ENCODE data around the gene ZNF526. TPM values are rescaled to one million over a fixed set of nuclear protein-coding genes. Genes with fewer than 3 reads are reported as not detected.

ZNF526 gene
- total and polyA plus RNA-seq, 4 donors = 2.6 to 12.3 (median 5.5) TPM

DNA sequence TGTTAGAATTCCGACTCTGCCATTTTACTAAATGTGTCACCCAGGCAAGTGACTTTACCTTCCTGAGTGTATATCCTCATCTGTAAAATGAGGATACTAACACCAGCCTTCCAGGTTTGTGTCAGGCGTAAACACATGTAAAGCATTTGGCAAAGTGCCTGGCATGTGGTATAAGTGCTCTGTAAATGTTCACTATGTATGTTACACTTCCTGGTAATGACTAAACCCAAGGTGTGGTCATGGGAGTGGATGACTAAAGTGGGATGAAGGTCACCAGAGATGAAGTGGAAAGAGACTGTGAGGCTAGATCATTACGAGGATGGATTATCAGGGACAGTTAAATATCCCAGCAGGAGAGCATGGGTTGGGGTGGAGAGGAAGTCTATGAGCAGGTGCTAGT, 28.3 kb upstream of the ZNF526 start:
- ATAC-seq (ENCODE audit: low FRiP score) = no peak

DNA sequence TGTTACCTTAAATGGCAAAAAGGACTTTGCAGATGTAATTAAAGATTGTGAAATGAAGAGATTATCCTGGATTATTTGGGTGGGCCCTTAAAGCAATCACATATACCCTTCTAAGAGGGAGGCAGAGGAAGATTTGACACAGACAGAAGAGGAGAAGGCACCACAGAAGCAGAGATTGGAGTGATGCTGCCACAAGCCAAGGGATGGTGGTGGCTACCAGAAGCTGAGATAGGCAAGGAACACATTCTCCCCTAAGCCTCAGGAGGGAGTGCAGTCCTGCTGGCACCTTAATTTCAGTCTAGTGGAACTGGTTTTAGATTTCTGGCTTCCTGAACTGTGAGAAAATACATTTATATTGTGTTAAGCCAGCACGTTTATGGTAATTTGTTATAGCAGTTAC, 26.8 kb upstream of the ZNF526 start:
- peaks cover 0 to 2% of the 10 kb centered on the region in 2 donors for H3K36me3 ChIP-seq (ENCODE audit: control insufficient read depth in 1 of 2, insufficient read depth in 2 of 2, low read length in 1 of 2)
- H3K27me3 ChIP-seq (ENCODE audit: control insufficient read depth in 1 of 2, insufficient read depth in 2 of 2, low read length in 1 of 2) = no peaks in the 10 kb centered on the region
- H3K27ac ChIP-seq (ENCODE audit: low read depth in 1 of 2, low read length in 2 of 2) = no peak overlapping the region
- no peak overlapping the region for H3K4me3 ChIP-seq (ENCODE audit: low read length in 2 of 2)
- ATAC-seq (ENCODE audit: low FRiP score) = no peak
- no peaks in the 10 kb centered on the region for H3K9me3 ChIP-seq (ENCODE audit: control insufficient read depth, low read length)
- no peaks in the 10 kb centered on the region for H3K4me1 ChIP-seq (ENCODE audit: control insufficient read depth in 1 of 2, insufficient read depth in 2 of 2, low read length in 2 of 2)
- no peak for DNase-seq
- intact Hi-C loops (cut with DNase I) = no loop called here
- 48 to 59% methylated on average over 1 of the region's 1 CpG for WGBS, 2 donors

More for the DNA sequence above, 28.3 kb upstream of the ZNF526 start:
- 62 to 72% methylated on average over 3 of the region's 3 CpGs for WGBS, 2 donors
- DNase-seq = no peak
- Histone ChIP-seq H3K4me1 (ENCODE audit: control insufficient read depth in 1 of 2, insufficient read depth in 2 of 2, low read length in 2 of 2) (no peaks in the 10 kb centered on the region), H3K27me3 (ENCODE audit: control insufficient read depth in 1 of 2, insufficient read depth in 2 of 2, low read length in 1 of 2) (no peaks in the 10 kb centered on the region), H3K36me3 (ENCODE audit: control insufficient read depth in 1 of 2, insufficient read depth in 2 of 2, low read length in 1 of 2) (no peaks in the 10 kb centered on the region), H3K4me3 (ENCODE audit: low read length in 2 of 2) (no peak overlapping the region), H3K9me3 (ENCODE audit: control insufficient read depth, low read length) (no peaks in the 10 kb centered on the region), H3K27ac (ENCODE audit: low read depth in 1 of 2, low read length in 2 of 2) (no peak overlapping the region)
- intact Hi-C loops (cut with DNase I) = no loop called here

DNA sequence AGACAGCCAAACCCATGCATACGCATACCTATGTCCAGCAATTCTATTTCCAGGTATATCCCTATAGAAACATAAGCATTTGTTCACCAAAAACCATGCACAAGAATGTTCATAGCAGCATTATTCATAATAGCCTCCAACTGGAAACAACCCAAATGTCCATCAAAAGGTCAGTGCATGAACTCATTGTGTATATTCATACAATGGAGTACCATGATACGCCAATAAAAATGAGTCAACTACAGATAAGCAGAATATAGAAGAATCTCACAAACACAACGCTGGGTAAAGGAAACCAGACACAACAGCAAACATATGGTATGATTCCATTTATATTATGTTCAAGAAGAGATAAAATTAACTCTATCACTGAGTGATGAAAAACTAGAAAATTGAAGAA, 26.4 kb upstream of the ZNF526 start:
- no peak for ATAC-seq (ENCODE audit: low FRiP score)
- 61 to 65% methylated on average over 3 of the region's 3 CpGs for WGBS, 2 donors
- H3K36me3 ChIP-seq (ENCODE audit: control insufficient read depth in 1 of 2, insufficient read depth in 2 of 2, low read length in 1 of 2) = peaks cover 4% of the 10 kb centered on the region in 2 donors
- H3K27me3 ChIP-seq (ENCODE audit: control insufficient read depth in 1 of 2, insufficient read depth in 2 of 2, low read length in 1 of 2) = no peaks in the 10 kb centered on the region
- H3K4me3 ChIP-seq (ENCODE audit: low read length in 2 of 2) = no peak overlapping the region
- intact Hi-C loops (cut with DNase I) = no loop called here
- no peaks in the 10 kb centered on the region for H3K4me1 ChIP-seq (ENCODE audit: control insufficient read depth in 1 of 2, insufficient read depth in 2 of 2, low read length in 2 of 2)
- H3K27ac ChIP-seq (ENCODE audit: low read depth in 1 of 2, low read length in 2 of 2) = no peak overlapping the region
- no peaks in the 10 kb centered on the region for H3K9me3 ChIP-seq (ENCODE audit: control insufficient read depth, low read length)
- DNase-seq = no peak

DNA sequence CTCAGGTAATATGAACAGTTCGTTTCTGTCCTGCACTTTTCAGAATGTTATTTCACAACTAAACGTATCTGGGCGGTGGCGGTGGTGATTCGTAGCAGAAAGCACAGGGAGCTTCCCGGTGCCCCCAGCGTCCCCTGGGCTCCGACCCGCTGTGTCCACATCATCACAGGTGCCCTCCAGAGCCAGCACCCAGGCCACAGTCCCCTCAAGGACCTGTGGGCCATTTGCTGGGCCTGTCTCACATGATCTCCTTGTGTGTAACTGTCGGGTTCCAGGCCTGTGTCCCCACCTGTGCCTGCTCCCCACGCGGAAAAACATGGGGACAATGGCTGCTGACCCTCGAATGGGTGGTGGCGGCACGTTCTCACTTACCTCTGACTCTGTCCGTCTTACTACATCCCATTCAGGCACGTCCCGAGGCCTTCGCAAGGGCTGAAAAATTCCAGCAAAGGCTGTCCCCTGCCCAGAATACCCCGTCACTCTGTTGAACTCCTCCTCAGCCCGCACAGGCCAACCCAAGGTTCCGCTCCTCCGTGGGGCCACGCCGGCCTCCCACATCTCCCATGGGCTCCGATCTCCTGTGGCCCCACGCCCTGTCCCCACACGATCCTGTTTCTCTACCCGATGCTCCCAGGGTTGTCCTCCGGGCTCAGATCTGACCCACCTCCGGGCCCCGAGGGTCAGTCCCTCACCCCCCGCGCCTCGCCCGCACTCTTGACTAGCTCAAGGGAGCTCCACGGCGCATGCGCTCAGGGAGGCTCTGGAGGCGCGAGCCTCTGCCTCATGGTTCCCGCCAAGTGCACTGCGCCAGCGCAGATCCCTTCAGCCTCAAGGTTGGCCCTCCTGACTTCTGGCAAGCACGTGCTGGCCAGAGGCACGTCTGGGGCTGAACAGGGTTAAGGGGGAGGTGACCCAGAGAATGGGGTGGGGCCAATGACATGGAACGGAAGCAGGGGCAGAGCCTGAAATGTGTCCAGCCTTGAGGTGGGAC, 23.8 kb upstream of the ZNF526 start:
- DNase-seq (peak; percentile 48 to 71), ATAC-seq (ENCODE audit: low FRiP score) (no peak)
- no peaks in the 10 kb centered on the region for H3K4me1 ChIP-seq (ENCODE audit: control insufficient read depth in 1 of 2, insufficient read depth in 2 of 2, low read length in 2 of 2)
- H3K36me3 ChIP-seq (ENCODE audit: control insufficient read depth in 1 of 2, insufficient read depth in 2 of 2, low read length in 1 of 2) = peaks cover 5 to 6% of the 10 kb centered on the region in 2 donors
- no peak overlapping the region for H3K4me3 ChIP-seq (ENCODE audit: low read length in 2 of 2)
- intact Hi-C loops (cut with DNase I) = no loop called here
- no peak overlapping the region for H3K27ac ChIP-seq (ENCODE audit: low read depth in 1 of 2, low read length in 2 of 2)
- WGBS, 2 donors = 87 to 88% methylated on average over 47 of the region's 47 CpGs
- H3K27me3 ChIP-seq (ENCODE audit: control insufficient read depth in 1 of 2, insufficient read depth in 2 of 2, low read length in 1 of 2) = no peaks in the 10 kb centered on the region
- no peaks in the 10 kb centered on the region for H3K9me3 ChIP-seq (ENCODE audit: control insufficient read depth, low read length)

DNA sequence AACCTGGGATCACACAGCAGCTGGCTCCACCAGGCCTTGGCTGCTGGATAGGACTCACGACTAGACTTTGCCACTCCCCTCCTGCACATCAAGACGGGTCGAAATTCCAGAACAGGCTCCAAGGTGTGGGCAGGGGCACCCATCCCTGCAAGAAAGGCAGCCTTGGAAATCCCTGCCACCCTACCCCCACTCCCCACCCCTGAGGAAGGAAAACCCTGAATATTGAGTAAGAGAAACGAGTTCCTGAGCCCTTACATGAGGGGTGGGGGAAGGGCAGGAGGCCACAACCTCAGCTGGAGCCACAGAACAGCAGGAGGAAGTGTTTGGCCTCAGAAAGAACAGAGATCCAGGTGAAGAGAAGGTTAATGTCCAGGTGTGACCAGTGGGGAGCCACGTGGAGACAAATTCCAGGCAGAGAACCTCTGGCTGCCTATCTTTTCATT, 22.7 kb upstream of the ZNF526 start:
- no peaks in the 10 kb centered on the region for H3K4me1 ChIP-seq (ENCODE audit: control insufficient read depth in 1 of 2, insufficient read depth in 2 of 2, low read length in 2 of 2)
- DNase-seq (peak; percentile 42 to 50), ATAC-seq (ENCODE audit: low FRiP score) (no peak)
- H3K27me3 ChIP-seq (ENCODE audit: control insufficient read depth in 1 of 2, insufficient read depth in 2 of 2, low read length in 1 of 2) = no peaks in the 10 kb centered on the region
- no peaks in the 10 kb centered on the region for H3K9me3 ChIP-seq (ENCODE audit: control insufficient read depth, low read length)
- intact Hi-C loops (cut with DNase I) = no loop called here
- H3K27ac ChIP-seq (ENCODE audit: low read depth in 1 of 2, low read length in 2 of 2) = no peak overlapping the region
- WGBS, 2 donors = 42 to 53% methylated on average over 5 of the region's 5 CpGs
- H3K4me3 ChIP-seq (ENCODE audit: low read length in 2 of 2) = no peak overlapping the region
- peaks cover 5 to 6% of the 10 kb centered on the region in 2 donors for H3K36me3 ChIP-seq (ENCODE audit: control insufficient read depth in 1 of 2, insufficient read depth in 2 of 2, low read length in 1 of 2)

DNA sequence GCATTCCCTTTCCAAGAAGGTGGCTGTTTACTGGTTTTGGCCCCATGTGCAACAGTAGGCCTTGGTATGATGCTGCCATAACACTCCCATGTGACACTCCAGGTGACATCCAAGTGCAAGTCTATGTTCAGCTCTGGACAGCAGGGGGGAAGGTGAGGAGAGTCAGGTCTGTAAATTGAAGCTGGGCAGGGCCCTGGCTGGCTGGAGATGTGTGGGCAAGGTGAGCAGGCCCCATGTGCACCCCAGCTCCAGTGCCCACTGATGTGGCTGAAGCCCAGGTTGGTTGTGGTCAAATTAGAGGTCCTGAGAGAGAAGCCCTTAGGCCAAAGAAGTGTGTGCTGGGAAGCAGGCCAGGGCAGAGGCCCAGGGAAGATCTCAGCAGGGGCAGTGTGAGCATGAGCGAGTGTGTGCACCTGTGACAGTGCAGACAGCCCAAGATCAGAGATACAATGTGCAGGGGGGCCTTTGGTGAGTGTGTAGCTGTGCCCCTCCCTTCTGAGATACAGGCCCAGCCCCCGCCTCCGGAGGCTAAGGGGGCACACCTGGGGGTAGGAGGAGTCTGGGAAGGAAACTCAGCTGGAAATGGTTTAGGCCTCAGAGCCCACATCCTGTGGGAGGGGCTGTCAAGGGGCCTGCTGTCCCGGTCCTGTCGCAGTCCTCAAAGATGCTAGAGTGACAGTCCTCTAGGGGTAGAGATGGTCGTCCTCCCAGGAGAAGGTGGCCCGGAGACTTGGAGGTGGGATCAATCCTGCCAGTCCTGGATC, 21.3 kb upstream of the ZNF526 start:
- Histone ChIP-seq H3K4me3 (ENCODE audit: low read length in 2 of 2) (no peak overlapping the region), H3K27ac (ENCODE audit: low read depth in 1 of 2, low read length in 2 of 2) (no peak overlapping the region), H3K27me3 (ENCODE audit: control insufficient read depth in 1 of 2, insufficient read depth in 2 of 2, low read length in 1 of 2) (no peaks in the 10 kb centered on the region), H3K36me3 (ENCODE audit: control insufficient read depth in 1 of 2, insufficient read depth in 2 of 2, low read length in 1 of 2) (peaks cover 6 to 7% of the 10 kb centered on the region in 2 donors), H3K9me3 (ENCODE audit: control insufficient read depth, low read length) (no peaks in the 10 kb centered on the region), H3K4me1 (ENCODE audit: control insufficient read depth in 1 of 2, insufficient read depth in 2 of 2, low read length in 2 of 2) (no peaks in the 10 kb centered on the region)
- 76 to 81% methylated on average over 7 of the region's 7 CpGs for WGBS, 2 donors
- DNase-seq (peak; percentile 58 to 75), ATAC-seq (ENCODE audit: low FRiP score) (no peak)
- intact Hi-C loops (cut with DNase I) = no loop called here

DNA sequence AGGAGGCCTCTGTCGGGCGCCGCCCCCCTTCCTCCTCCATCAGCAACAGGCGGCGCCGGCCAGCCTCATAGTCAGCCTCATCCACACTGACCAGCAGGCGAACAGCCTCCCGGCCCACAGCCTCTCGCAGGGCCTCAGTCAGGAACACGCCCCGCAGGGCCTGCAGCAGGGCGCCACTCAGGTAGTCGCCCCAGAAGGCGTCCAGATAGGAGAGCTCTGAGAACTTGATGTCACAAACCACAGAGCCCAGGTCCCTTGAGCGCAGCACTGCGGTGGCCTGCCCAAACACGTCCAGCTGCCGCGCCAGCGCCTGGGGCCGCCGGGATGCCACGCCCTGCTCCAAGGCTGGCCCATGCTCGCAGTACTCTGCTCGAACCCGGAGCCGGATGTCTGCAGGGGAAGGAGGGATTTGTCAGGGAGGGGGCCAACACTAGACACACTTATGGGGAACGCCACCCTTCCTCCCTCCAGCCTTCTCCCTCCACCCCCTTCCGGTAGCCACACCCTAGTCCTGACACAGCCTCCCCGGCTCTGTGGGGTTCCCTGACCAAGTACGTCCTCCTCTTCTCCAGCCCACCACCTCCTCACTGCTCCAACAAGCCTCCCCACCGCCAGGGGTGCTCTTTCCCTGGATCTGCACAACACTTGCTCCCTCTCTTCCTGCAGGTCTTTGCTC, 20.5 kb upstream of the ZNF526 start:
- no peaks in the 10 kb centered on the region for H3K27me3 ChIP-seq (ENCODE audit: control insufficient read depth in 1 of 2, insufficient read depth in 2 of 2, low read length in 1 of 2)
- no peaks in the 10 kb centered on the region for H3K9me3 ChIP-seq (ENCODE audit: control insufficient read depth, low read length)
- H3K27ac ChIP-seq (ENCODE audit: low read depth in 1 of 2, low read length in 2 of 2) = no peak overlapping the region
- intact Hi-C loops (cut with DNase I) = no loop called here
- no peaks in the 10 kb centered on the region for H3K4me1 ChIP-seq (ENCODE audit: control insufficient read depth in 1 of 2, insufficient read depth in 2 of 2, low read length in 2 of 2)
- peaks cover 6 to 10% of the 10 kb centered on the region in 2 donors for H3K36me3 ChIP-seq (ENCODE audit: control insufficient read depth in 1 of 2, insufficient read depth in 2 of 2, low read length in 1 of 2)
- no peak overlapping the region for H3K4me3 ChIP-seq (ENCODE audit: low read length in 2 of 2)
- ATAC-seq (ENCODE audit: low FRiP score) (peak; percentile 37), DNase-seq (peak; percentile 73 to 76)
- 85 to 87% methylated on average over 32 of the region's 32 CpGs for WGBS, 2 donors

DNA sequence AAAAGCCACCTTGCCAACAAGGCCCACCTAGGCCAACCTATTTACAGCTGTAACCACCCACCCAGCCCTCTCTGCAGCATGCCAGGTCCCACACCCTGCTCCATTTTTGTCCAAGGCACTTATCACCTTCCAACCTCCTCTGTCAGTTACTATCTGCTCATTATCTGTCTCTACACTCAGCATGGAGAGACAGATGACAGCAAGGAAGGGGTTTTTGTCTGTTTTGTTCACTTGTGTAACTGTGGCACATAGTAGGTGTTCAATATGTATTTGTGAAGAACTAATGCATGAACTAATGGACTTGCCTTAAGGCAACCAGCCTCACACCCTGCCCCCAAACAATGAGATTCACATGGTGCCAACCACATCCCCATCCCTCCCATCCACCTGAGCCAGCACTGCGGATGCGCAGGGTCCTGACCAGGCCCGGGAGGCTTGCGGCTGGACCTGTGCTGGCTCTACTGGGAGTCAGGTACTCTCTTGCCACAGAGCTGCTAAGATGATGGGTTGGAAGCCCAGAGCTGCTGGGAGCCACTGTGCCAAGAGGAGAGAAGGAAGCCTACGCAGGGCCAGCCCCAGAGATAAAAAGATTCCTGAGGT, 19.9 kb upstream of the ZNF526 start:
- 81 to 93% methylated on average over 5 of the region's 5 CpGs for WGBS, 2 donors
- peak; percentile 43 to 67 for DNase-seq
- Histone ChIP-seq H3K9me3 (ENCODE audit: control insufficient read depth, low read length) (no peaks in the 10 kb centered on the region), H3K27ac (ENCODE audit: low read depth in 1 of 2, low read length in 2 of 2) (no peak overlapping the region), H3K4me3 (ENCODE audit: low read length in 2 of 2) (no peak overlapping the region), H3K36me3 (ENCODE audit: control insufficient read depth in 1 of 2, insufficient read depth in 2 of 2, low read length in 1 of 2) (peaks cover 6 to 11% of the 10 kb centered on the region in 2 donors), H3K4me1 (ENCODE audit: control insufficient read depth in 1 of 2, insufficient read depth in 2 of 2, low read length in 2 of 2) (no peaks in the 10 kb centered on the region), H3K27me3 (ENCODE audit: control insufficient read depth in 1 of 2, insufficient read depth in 2 of 2, low read length in 1 of 2) (no peaks in the 10 kb centered on the region)
- intact Hi-C loops (cut with DNase I) = no loop called here
- ATAC-seq (ENCODE audit: low FRiP score) = no peak

Data from aorta (tissue), 5 donors.